GM21360 (cell line): ENCODE results near the gene HSFX1.
"Not testable (repeated sequence)": the region's sequence is repeated elsewhere in the genome, so short reads cannot be mapped to it uniquely, and the experiment has no call there.

Experiments
- ATAC-seq: cut with Tn5 transposase; IDR thresholded peaks from one replicate; pipeline ENCODE4 v1.9.1; 2021; ENCODE audit warnings: mild to moderate bottlenecking, moderate library complexity; ENCODE audit not compliant: unreplicated experiment

Gene HSFX1, protein sequence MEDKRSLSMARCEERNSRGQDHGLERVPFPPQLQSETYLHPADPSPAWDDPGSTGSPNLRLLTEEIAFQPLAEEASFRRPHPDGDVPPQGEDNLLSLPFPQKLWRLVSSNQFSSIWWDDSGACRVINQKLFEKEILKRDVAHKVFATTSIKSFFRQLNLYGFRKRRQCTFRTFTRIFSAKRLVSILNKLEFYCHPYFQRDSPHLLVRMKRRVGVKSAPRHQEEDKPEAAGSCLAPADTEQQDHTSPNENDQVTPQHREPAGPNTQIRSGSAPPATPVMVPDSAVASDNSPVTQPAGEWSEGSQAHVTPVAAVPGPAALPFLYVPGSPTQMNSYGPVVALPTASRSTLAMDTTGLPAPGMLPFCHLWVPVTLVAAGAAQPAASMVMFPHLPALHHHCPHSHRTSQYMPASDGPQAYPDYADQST

DNA sequence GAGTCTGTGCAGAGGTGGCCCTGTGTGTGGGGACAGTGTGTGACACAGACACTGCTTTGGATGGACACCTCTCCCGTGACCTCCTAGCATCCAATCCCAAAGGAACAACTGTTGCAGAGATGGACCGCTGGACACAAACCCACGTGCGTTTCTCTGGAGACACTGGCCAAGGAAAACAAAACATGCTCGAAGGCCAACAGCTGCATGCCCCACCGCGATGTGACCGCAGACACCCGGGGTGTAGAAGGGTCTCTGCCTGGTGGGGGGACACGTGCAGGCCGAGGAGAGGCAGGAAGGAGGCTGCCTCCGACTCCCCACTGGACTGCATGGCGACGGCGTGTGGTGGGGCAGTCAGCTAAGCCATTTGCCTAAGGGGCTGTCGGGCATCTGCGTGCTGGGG, at the start of gene HSFX1:
TSS of gene HSFX1 (plus strand) at position 301 of the 400 bp plus-strand sequence. CDS start 614 bp downstream, outside the sequence.
- ATAC-seq: not testable (repeated sequence)

DNA sequence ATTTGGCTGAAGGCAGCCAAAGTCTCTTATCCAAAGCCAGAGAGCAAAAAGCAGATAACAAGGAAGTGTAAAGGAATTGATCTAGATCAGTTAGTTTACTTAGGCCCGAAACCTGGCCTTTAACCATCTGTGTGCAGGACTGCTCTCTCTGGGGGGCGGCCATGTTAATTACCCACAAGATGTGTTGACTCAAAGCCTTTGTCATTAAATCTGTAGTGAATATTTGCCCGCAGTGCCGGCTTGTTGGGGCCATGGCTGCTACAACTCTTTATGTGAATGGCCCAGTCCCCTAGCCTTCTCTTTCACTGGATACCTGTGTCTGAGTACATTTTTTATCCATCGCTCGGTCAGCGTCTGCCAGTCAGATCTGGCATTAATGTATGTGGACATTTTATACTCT, 46.6 kb upstream of the HSFX1 start:
- ATAC-seq: not testable (repeated sequence)

DNA sequence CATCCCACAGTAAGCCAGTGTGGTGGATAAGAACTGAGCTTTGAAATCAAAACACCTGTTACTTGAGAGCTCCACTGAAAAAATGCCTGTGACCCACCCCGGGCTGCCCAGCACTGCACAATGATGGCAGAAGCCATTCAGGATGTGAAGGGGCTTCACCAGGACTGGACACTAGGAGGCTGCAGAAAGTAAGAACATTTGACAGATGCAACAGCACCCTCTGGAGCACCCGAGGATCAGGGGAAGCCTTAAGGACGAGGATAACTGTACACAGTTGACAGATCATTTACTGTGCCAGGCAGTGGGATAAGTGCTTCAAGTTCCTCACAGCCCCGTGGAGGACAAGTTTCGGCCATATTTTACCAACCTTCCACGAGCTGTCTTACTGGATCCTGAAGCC, 31.6 kb upstream of the HSFX1 start:
- ATAC-seq: not testable (repeated sequence)

DNA sequence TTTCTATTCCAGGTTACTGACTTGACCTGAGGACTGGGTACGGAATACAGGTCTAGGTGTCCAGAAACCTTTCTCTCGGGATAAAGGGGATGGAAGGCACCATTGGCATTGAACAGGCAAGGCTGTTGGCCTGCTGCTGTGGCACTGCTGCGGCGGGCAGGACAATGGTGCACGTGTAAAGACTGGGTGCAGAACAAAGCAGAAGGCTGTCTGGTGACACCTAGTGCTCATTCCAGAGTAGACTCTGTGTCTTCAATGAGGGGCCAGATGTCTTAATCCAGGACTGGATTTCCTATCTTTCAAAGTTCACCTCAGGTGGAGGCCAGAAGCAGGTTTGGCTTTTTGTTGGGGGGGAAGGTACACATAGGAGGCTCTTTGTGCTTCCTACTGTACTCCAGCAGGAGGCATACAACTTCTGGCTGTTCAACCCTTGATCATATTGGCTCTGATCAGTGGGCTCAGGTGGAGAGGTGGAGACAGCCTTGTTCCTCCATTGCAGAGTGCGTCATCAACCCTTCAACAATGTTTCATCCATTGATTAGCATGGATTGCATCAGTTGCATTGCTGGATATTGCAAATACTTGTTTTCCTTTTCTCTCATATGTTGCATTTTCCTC, 27.4 kb upstream of the HSFX1 start:
- peak; percentile 42 for ATAC-seq

DNA sequence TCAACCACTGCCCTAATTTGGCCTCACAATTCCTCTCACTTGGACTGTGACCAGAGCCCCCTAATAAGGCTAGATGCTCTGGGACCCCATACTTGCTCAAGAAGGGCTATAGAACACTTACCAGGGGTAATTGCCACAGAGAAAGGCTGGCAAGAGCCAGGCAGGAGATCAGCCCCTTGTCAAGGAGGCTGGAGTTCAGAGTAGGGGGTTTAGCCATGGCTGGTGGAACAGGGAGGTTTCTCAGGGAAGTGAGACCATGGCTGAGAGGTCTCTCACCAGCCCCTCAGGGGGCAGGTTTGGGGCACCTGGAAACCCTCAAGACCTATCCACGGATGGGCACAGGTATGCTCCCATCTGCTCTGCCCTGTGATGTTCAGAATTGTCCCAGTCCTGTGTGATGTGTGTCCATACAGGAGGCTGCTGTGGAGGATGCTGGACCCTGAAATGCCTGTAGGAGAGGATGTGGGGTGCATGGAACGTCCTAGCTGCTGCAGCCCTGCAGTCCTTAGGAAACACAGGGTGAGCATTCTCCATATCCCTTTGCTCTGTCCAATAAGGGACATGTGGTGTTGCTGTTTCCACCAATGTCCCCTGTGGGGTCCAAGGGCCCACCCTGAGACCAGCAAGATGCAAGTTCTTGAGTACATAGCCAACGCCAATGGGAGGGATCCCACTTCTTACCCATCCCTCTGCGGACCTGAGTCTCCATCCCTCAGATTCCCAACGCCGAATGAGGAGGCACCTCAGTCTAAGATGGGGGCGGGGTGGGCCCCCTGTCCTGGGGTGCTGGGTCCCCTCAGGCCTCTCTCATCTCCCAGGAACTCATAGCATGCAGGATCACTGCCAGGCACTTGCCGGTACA, 16.4 kb upstream of the HSFX1 start:
- ATAC-seq: no peak

DNA sequence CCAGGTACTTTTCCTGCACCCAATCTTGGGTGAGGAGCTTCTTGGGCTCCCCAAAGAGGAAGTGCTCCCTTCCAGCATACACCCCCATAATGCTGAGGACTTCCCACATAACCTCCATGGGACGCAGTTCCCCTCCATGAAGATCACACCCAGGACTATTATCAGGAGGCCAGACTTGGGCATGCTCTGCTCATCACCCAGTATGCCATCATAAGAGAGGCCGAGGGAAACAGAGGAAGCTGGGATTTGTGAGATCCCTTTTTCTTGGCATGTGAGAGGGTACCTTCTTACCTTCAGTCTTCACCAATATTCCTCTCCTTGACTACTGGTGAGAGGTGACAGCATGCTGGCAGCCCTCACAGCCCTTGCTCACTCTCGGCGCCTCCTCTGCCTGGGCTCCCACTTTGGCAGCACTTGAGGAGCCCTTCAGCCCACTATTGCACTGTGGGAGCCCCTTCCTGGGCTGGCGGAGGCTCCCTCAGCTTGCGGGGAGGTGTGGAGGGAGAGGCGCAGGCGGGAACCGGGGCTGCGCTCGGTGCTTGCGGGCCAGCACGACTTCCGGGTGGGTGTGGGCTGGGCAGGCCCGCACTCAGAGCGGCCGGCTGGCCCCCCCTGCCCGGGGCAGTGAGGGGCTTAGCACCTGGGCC, 15.7 kb upstream of the HSFX1 start:
- no peak for ATAC-seq

DNA sequence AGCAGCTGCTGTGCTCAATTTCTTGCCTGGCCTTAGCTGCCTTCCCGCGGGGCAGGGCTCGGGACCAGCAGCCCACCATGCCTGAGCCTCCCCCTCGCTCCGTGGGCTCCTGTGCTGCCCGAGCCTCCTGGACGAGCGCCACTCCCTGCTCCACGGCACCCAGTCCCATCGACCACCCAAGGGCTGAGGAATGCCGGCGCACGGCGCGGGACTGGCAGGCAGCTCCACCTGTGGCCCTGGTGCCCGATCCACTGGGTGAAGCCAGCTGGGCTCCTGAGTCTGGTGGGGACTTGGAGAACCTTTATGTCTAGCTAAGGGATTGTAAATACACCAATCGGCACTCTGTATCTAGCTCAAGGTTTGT, 15.2 kb upstream of the HSFX1 start:
- ATAC-seq: not testable (repeated sequence)

DNA sequence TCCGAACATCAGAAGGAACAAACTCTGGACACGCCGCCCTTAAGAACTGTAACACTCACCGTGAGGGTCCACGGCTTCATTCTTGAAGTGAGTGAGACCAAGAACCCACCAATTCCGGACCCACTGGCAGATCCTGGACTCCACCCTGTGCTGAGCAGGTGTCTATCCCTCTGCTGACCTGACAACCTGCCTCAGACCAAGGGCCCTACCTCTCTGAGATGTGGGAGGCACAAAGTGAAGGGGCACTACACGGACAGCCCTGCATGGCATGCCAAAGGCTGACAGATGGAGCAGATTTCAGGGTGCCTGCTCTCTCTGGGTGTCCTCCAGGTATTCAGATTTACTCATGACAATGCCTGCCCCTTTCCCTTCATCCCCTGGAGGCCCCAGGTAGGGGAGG, 14.0 kb upstream of the HSFX1 start:
- no peak for ATAC-seq

DNA sequence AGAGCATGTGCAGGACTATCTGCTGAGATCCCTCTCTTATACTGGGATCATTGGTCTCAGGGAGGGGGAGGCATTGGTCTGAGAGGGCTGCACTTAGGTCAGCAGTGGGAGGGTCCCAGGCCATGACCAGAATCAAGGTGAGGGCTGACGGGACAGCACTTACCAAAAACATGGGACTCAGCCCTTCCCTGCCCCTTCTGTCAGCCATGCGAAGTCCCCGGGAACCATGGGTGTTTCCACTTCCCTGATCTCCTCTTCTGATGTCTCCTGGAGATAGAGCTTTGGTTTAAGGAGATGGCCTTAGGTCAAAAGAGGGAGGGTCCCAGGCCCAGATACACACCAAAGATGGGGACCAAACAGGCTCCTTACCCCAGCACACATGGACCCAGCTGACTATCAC, 12.9 kb upstream of the HSFX1 start:
- ATAC-seq: no peak

DNA sequence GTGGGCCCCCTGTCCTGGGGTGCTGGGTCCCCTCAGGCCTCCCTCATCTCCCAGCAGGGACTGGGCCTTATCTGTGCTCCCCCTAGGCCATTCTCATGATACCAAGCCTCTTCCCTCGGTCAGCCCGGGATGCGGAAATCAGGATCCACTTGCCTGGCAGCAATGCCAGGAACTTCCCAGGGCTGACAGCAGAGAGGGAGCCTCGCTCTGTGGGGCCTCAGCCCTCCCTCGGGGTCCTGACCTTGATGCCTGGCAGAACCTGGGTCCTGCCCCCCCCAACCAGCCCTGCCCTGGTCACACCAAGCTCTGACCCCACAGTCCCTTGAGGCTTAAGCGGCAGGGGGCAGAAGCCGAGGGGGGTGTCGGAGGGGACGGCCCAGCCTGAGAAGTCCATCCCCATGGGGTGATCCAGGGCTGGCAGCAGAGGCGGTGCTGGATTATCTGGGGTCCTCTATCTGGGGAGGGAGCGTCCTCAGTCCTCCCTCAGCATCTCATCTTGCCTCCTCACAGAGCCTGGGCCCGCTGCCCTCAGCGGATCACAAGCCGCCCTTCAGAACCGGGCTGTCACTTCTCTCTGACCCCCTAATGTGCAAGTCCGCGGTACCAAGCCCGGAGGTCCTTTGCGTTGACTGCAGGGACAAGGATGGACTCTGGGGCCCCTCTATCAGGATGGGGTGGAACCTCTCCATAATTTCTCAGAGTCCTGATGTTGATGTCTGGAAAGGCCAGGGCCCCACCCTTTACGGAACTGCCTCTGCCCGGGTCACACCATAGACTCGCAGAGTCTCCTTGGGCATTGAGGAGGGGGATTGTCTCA, 11.8 kb upstream of the HSFX1 start:
- ATAC-seq: not testable (repeated sequence)

DNA sequence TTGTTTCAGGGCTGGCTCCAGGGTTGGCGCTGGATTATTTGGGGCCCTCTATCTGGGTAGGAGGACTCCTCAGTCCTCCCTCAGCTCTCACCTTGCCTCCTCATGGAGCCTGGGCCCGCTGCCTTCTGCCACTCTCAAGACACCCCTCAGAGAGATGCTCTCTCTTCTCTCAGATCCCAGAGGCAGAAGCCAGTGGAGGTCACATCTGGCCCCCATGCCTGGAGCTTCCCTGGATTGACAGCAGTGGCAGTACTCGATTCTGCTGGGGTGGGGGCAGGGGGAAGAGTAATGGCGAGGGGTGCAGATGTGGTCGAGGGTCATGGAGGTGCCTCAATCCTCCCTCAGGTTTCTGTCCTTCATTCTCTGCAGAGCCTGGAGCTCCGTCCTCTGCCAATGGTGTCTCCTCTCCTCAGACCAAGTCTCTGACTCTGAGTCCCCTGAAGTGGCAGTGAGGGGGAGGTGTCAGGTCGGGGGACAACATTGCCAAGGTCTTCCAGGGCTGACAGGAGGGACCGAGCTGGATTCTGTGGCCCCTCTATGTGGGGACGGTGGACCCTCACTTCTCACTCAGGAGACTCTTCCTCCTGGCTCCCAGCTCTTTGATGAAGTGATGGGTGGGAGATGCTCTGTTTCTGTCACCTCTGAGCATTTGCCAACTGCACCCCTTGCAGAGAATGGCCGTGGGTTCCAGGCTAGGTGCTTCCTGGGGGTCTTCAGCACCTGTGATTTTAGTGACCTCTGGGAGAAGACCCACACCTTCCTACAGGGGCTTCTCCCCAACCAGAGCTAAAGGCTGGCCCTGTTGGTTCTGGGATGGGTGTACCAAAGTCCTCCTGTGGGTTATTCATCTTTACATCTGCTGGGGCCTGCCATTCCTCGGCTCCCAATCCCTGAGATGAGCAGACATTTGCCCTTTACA, 10.9 kb upstream of the HSFX1 start:
- ATAC-seq: no peak

DNA sequence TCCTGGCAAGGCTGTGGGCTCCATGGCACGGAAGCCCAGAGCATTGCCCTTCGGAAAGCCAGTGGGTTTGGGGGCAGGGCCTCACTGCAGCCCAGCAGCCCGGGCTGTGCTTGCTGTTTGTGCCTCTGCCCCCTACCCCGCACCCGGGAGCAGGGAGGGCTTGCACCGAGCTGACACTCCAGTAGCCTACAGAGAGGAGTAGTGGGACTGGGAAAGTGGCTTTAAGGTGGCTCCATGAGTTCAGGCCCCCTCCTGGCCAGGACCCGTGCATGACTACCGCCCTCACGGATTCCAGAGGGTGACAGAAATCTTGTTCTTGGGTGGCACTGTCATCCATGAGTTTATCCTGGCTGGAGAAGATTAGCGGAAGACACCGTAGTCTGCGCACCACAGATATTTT, 3.5 kb upstream of the HSFX1 start:
- not testable (repeated sequence) for ATAC-seq

DNA sequence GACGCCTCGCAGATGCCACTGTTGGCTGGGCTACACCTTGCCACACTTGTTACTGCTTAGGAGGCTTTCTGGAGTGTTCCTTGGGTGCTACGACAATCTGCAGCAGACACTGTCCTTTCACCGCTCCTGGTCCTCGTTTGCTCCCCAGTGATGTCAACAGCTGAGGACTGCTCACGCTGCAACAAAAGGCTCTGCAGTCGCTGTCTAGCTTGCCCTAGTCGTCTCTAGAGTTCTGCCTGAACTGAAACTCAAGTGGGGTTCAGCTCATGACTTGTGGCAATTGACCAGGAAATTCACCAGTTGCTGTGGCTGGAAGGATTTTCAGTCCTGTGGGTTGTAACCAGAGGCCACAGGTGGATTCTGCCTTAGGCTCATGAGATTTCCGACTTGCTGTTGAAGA, 842 bp upstream of the HSFX1 start:
- ATAC-seq: not testable (repeated sequence)

DNA sequence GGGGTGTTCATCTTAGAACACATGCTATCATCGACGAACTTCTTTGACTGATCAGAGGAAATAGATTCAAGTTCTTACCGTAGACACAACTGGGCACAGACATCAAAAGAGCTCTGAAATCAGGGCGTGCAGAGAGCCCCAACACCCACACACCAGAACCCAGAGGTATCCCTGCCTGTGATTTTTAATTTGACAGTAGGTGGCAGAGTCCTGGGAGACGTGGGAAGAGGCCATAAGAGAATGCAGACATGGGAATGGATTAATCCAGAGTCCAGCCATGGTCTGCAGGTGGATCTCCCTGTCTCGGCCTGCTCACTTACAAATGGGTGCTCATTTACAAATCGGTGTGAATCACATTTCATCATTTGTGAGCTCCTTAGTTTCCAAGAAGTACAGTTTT, 4.1 kb downstream of the HSFX1 start:
- ATAC-seq: not testable (repeated sequence)

DNA sequence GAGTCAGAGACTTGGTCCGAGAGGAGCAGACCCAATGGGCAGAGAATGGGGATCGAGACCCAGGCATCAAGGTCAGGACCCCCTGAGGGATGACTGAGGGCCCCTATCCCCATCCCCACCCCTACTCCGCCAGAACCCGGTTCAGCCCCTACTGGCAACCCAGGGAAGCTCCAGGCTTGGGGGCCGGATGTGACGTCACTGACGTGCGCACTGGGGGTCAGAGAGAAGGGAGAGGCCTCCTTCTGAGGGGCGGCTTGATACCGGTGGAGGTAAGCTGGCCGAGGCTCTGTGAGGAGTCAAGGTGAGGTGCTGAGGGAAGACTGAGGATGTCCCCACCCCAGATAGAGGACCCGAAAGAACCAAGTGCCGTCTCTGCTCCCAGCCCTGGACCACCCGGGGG, 7.9 kb downstream of the HSFX1 start, which contains the start of gene MAGEA9:
TSS of gene MAGEA9 (plus strand) at position 204 of the 400 bp plus-strand sequence. CDS start 4,281 bp downstream, outside the sequence.
- not testable (repeated sequence) for ATAC-seq

DNA sequence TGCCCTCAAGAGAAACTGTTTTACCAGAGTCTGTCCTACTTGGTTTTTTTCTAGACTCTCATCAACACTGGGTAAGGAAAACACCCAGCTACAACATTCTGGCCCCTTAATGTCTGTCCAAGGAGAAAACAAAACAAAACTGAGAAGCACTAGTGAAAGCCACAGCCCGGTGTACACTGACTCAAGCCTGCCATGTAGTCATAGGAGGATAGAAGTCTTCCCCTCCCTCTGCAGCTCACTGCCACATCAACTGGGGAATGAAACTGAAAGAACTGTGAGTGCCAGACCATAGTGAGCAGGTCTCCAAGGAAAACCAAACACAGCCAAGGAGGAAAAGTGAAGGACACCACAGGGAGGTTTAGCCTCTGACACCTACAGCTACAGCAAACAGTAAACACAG, 21.7 kb downstream of the HSFX1 start:
- peak; percentile 97 for ATAC-seq

DNA sequence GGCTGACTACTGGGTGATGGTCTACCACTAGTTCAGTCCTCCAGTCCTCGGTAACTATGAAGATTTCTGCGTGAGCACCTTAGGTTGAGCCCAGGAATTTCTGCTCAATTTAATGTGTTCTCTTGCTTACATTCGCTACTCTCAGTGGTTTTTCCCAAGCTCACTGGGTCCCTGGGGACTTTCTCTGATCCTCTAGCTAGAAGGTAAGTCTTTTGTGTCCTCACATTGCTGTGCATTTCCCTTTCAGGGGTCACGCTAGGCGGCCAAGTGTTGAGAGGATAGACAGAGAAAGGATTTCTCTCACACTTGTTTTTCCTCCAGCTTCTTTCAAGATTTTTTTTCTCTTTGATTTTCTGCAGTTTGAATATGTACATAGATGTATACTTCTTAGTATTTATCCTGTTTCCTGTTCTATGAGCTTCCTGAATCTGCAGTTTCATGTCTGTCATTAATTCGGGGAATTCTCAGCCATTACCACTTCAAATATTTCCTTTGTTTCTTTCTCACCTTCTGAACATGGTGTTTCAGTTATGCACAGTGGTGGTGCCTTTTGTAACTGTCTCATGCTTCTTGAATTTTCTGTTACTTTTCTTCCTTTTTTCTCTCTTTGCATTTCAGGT, 25.3 kb downstream of the HSFX1 start:
- ATAC-seq: no peak

DNA sequence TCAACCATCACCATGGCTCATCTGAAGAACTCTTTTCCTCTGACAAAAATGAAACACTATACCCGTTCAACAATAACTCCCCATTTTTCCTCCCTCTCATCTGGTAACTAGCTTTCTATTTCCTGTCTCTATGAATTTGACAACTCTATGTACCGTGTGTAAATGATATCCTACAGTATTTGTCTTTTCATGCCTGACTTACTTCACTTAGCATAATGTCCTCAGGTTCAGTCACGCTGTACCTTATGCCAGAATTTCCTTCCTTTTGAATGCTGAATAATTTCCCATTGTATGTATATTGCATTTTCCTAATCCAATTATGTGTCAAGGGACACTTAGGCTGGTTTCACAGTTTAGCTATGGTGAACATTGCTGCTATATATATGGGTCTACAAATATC, 26.1 kb downstream of the HSFX1 start:
- no peak for ATAC-seq
